SU-DHL-6 (cell line): ENCODE data around the gene HLA-DRA.
"Not testable (repeated sequence)": the region's sequence is repeated elsewhere in the genome, so short reads cannot be mapped to it uniquely, and the experiment has no call there.

Experiments
- H2AFZ ChIP-seq: fragments of 200-600 bp; sonication (generic); 2 replicates; pipeline ENCODE4 v1.6.1; 2014; ENCODE audit warnings: low read depth, mild to moderate bottlenecking, moderate library complexity, mixed read lengths, antibody characterized with exemption, low read length; ENCODE audit not compliant: severe bottlenecking
- H3F3A ChIP-seq: fragments of 200-600 bp; shearing (Covaris generic); 2 replicates; pipeline ENCODE4 v1.6.0; 2016; ENCODE audit warnings: antibody characterized with exemption, mild to moderate bottlenecking; ENCODE audit not compliant: insufficient read depth
- H3K27ac ChIP-seq: fragments of 200-600 bp; sonication (generic); 2 replicates; pipeline ENCODE4 v1.5.1; 2016; ENCODE audit warnings: low read depth, mild to moderate bottlenecking, low read length, moderate library complexity, mixed read lengths
- H3K27me3 ChIP-seq: fragments of 200-600 bp; sonication (generic), shearing (Covaris generic); 2 replicates; pipeline ENCODE4 v1.6.0; 2014; ENCODE audit warnings: mild to moderate bottlenecking, low read length
- H3K36me3 ChIP-seq: fragments of 200-600 bp; sonication (generic); 2 replicates; pipeline ENCODE4 v1.6.1; 2014; ENCODE audit warnings: mild to moderate bottlenecking, low read length, mixed read lengths
- H3K4me2 ChIP-seq: fragments of 300-600, 200-600 bp; shearing (Covaris generic), sonication (generic); 2 replicates; pipeline ENCODE4 v1.6.0; 2014; ENCODE audit warnings: low read length, low read depth, mild to moderate bottlenecking; ENCODE audit not compliant: poor library complexity, severe bottlenecking
- H3K4me3 ChIP-seq: fragments of 200-600 bp; sonication (generic); 2 replicates; pipeline ENCODE4 v1.5.1; 2014; ENCODE audit warnings: antibody characterized with exemption, low read length, mild to moderate bottlenecking, mixed read lengths; ENCODE audit not compliant: insufficient read depth, poor library complexity, severe bottlenecking
- H3K79me2 ChIP-seq: fragments of 200-600 bp; sonication (generic); 2 replicates; pipeline ENCODE4 v1.6.1; 2014; ENCODE audit warnings: mild to moderate bottlenecking, low read length, moderate library complexity; ENCODE audit not compliant: insufficient read depth
- H3K9ac ChIP-seq: fragments of 200-600 bp; sonication (generic); 2 replicates; pipeline ENCODE4 v1.7.0; 2014; ENCODE audit warnings: mild to moderate bottlenecking, low read length
- H3K9me2 ChIP-seq: fragments of 200-600 bp; sonication (generic); replicated peaks from 2 replicates; pipeline ENCODE4 v1.6.1; 2014; ENCODE audit warnings: low read length; ENCODE audit not compliant: insufficient read depth
- H3K9me3 ChIP-seq: fragments of 200-600 bp; sonication (generic); 2 replicates; pipeline ENCODE4 v1.6.1; 2014; ENCODE audit warnings: low read length, mixed read lengths; ENCODE audit not compliant: insufficient read depth
- H4K20me1 ChIP-seq: fragments of 200-600 bp; sonication (generic); 2 replicates; pipeline ENCODE4 v1.6.1; 2014; ENCODE audit warnings: low read depth, mild to moderate bottlenecking, antibody characterized with exemption, low read length, moderate library complexity, mixed read lengths
- EZH2phosphoT487 ChIP-seq: fragments of 200-600 bp; sonication (generic), shearing (Covaris generic); conservative IDR thresholded peaks from 2 replicates; pipeline ENCODE4 v1.6.1; 2018; ENCODE audit warnings: mild to moderate bottlenecking, antibody characterized with exemption, low read length, moderate library complexity, mixed read lengths
- TF ChIP-seq, protein P1 (sequence below): fragments of 200-600 bp; sonication (generic); IDR thresholded peaks from one replicate; pipeline ENCODE4 v1.5.1; 2017; ENCODE audit warnings: antibody characterized with exemption, mild to moderate bottlenecking, low read length, moderate library complexity; ENCODE audit not compliant: insufficient read depth, poor library complexity, severe bottlenecking

HLA-DRA gene

DNA sequence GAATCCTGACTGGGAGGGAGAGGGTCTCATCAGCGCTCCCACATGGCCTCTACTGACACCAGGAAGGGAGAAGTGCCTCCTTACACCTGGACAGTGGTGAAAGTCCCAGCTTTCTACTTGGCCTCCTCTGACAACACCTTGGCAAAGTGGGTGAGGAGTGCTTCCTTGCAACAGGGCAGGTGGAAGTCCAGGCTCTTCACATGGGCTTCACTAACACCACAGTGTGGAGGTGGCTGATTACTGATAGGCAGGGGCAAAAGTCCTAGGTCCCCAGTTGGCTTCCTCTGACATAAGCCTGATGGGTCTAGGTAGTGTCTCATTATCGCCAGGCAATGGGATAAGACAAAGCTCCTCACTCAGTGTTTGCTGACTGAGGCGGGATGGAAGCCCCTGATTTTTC is 9.5 kb upstream of the HLA-DRA start:
- H3F3A ChIP-seq = 0 out of 2 replicates have a peak, but pooled peaks cover 6% of the 10 kb centered on the region
- no peak overlapping the region for H3K4me3 ChIP-seq
- H3K9me2 ChIP-seq = no peaks in the 10 kb centered on the region
- no peaks in the 10 kb centered on the region for H4K20me1 ChIP-seq
- no peak overlapping the region for H3K4me2 ChIP-seq
- no peaks in the 10 kb centered on the region for H3K79me2 ChIP-seq
- H3K27ac ChIP-seq = no peak overlapping the region
- H3K9ac ChIP-seq = no peak overlapping the region
- H3K27me3 ChIP-seq = no peaks in the 10 kb centered on the region
- no peak overlapping the region for H2AFZ ChIP-seq
- H3K36me3 ChIP-seq = no peaks in the 10 kb centered on the region
- TF ChIP-seq, protein P1, sequence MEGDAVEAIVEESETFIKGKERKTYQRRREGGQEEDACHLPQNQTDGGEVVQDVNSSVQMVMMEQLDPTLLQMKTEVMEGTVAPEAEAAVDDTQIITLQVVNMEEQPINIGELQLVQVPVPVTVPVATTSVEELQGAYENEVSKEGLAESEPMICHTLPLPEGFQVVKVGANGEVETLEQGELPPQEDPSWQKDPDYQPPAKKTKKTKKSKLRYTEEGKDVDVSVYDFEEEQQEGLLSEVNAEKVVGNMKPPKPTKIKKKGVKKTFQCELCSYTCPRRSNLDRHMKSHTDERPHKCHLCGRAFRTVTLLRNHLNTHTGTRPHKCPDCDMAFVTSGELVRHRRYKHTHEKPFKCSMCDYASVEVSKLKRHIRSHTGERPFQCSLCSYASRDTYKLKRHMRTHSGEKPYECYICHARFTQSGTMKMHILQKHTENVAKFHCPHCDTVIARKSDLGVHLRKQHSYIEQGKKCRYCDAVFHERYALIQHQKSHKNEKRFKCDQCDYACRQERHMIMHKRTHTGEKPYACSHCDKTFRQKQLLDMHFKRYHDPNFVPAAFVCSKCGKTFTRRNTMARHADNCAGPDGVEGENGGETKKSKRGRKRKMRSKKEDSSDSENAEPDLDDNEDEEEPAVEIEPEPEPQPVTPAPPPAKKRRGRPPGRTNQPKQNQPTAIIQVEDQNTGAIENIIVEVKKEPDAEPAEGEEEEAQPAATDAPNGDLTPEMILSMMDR = no peak
- TF ChIP-seq EZH2phosphoT487 = no peak
- no peaks in the 10 kb centered on the region for H3K9me3 ChIP-seq

GRCh38 chr6:32431142-32431541 is 8.5 kb upstream of the HLA-DRA start:
- TF ChIP-seq, protein P1 = no peak
- no peak for TF ChIP-seq EZH2phosphoT487
- Histone ChIP-seq H3K4me3 (no peak overlapping the region), H3K4me2 (no peak overlapping the region), H3K9me3 (no peaks in the 10 kb centered on the region), H3K9ac (no peak overlapping the region), H3K27ac (no peak overlapping the region), H3K9me2 (no peaks in the 10 kb centered on the region), H3K36me3 (no peaks in the 10 kb centered on the region), H2AFZ (no peak overlapping the region), H4K20me1 (no peaks in the 10 kb centered on the region), H3K27me3 (no peaks in the 10 kb centered on the region), H3K79me2 (no peaks in the 10 kb centered on the region), H3F3A (0 out of 2 replicates have a peak, but pooled peaks cover 6% of the 10 kb centered on the region)

DNA sequence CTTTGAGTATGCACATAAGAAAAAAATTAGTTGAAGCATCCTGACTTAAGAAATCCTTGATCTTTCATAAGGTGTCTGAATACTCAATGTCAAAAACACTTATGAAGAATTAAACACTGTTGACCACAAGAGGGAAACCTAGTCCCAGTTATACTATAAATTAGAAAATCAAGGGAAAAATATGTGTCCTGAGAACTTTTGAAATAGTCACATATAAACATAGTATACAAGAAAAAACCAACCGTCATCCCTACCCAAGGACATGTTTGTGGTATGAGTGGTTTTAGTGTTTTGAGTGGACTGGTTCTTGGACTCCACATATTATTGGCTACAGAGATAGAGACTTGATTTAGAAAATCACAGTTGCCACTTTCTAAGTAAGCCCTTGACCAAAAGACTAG is 7.6 kb upstream of the HLA-DRA start:
- Histone ChIP-seq H4K20me1 (no peaks in the 10 kb centered on the region), H3K36me3 (no peaks in the 10 kb centered on the region), H3K27ac (no peak overlapping the region), H3K9me3 (no peaks in the 10 kb centered on the region), H3K9ac (no peak overlapping the region), H3K4me2 (no peak overlapping the region), H3F3A (0 out of 2 replicates have a peak, but pooled peaks cover 6% of the 10 kb centered on the region), H3K9me2 (no peaks in the 10 kb centered on the region), H3K79me2 (no peaks in the 10 kb centered on the region), H3K4me3 (no peak overlapping the region), H3K27me3 (no peaks in the 10 kb centered on the region), H2AFZ (no peak overlapping the region)
- no peak for TF ChIP-seq EZH2phosphoT487
- TF ChIP-seq, protein P1 = peak; percentile 43

DNA sequence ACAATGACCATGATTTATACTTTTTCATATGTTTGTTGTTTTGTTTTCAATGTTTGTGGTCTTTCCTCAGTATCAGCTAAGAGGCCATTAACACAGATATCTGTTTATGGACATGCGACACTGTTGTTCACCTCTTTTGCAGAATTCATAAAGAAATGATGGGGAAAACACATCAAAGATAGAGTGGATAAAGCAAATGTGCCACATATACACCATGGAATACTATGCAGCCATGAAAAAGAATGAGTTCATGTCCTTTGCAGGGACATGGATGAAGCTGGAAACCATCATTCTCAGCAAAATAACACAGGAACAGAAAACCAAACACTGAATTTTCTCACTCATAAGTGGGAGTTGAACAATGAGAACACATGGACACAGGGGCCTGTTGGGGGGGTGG is 5.7 kb upstream of the HLA-DRA start:
- H3K4me3 ChIP-seq, H3K4me2 ChIP-seq, H4K20me1 ChIP-seq, H3F3A ChIP-seq, H3K9ac ChIP-seq, H3K9me2 ChIP-seq, H2AFZ ChIP-seq, H3K79me2 ChIP-seq, H3K27me3 ChIP-seq, H3K9me3 ChIP-seq, H3K27ac ChIP-seq, H3K36me3 ChIP-seq: not testable (repeated sequence)
